Liver (tissue), 9 donors: Measurements from ENCODE around the gene LRP5. TPM values are rescaled to one million over a fixed set of nuclear protein-coding genes. Genes with fewer than 3 reads are reported as not detected.

Experiments used
- DNase-seq: peaks from one replicate; pipeline ENCODE4 v3.0.0-alpha.2; 2017; ENCODE audit warnings: low spot score
- H3K27ac ChIP-seq, 2 donors: one replicate each; pipeline ENCODE4 v1.7.0; 2013; ENCODE audit warnings: inconsistent platforms in 2 of 2, low read length in 2 of 2, control low read depth in 1 of 2, low read depth in 1 of 2, mild to moderate bottlenecking in 1 of 2
- H3K27me3 ChIP-seq, 4 donors: one replicate each; pipeline versions ENCODE4 v1.6.1 to v1.7.0; 2013; ENCODE audit warnings: low read length in 3 of 4, inconsistent platforms in 1 of 4, mild to moderate bottlenecking in 1 of 4, moderate library complexity in 1 of 4; ENCODE audit not compliant: control insufficient read depth in 4 of 4, insufficient read depth in 4 of 4
- H3K36me3 ChIP-seq, 4 donors: one replicate each; pipeline versions ENCODE4 v1.6.1 to v1.7.0; 2013; ENCODE audit warnings: low read length in 3 of 4, mild to moderate bottlenecking in 3 of 4, low read depth in 1 of 4, moderate library complexity in 1 of 4; ENCODE audit not compliant: control insufficient read depth in 4 of 4, insufficient read depth in 3 of 4
- H3K4me1 ChIP-seq, 4 donors: one replicate each; pipeline versions ENCODE4 v1.6.1 to v1.7.0; 2013; ENCODE audit warnings: low read length in 3 of 4, mild to moderate bottlenecking in 3 of 4, moderate library complexity in 1 of 4; ENCODE audit not compliant: control insufficient read depth in 4 of 4, insufficient read depth in 4 of 4
- H3K4me3 ChIP-seq, 3 donors: one replicate each; pipeline versions ENCODE4 v1.6.1 to v1.7.0; 2013; ENCODE audit warnings: low read length in 3 of 3, control low read depth in 1 of 3, low read depth in 1 of 3, mild to moderate bottlenecking in 1 of 3
- H3K9ac ChIP-seq, 2 donors: one replicate each; pipeline ENCODE4 v1.7.0; 2013; ENCODE audit warnings: low read length in 2 of 2, mild to moderate bottlenecking in 2 of 2, moderate library complexity in 2 of 2, control low read depth in 1 of 2, low read depth in 1 of 2
- H3K9me3 ChIP-seq, 4 donors: one replicate each; pipeline versions ENCODE4 v1.6.1 to v1.7.0; 2013; ENCODE audit warnings: low read length in 3 of 4; ENCODE audit not compliant: control insufficient read depth in 4 of 4
- ATF3 ChIP-seq: IDR thresholded peaks from 2 replicates; pipeline ENCODE4 v1.6.1; 2016; ENCODE audit warnings: antibody characterized with exemption
- EGR1 ChIP-seq, 2 donors: IDR thresholded peaks; 2 replicates each; pipeline ENCODE4 v1.6.1; 2016 to 2018; ENCODE audit warnings: antibody characterized with exemption in 2 of 2, low read depth in 2 of 2
- FOXA1 ChIP-seq: IDR thresholded peaks from 2 replicates; pipeline ENCODE4 v1.6.1; 2016; ENCODE audit warnings: antibody characterized with exemption
- FOXA2 ChIP-seq: IDR thresholded peaks from 2 replicates; pipeline ENCODE4 v1.6.1; 2016; ENCODE audit warnings: antibody characterized with exemption
- GABPA ChIP-seq, 2 donors: IDR thresholded peaks in 1 of 2; conservative IDR thresholded peaks in 1 of 2; 2 replicates each; pipeline ENCODE4 v1.6.1; 2016; ENCODE audit warnings: antibody characterized with exemption in 2 of 2, mild to moderate bottlenecking in 1 of 2, moderate library complexity in 1 of 2
- HNF4A ChIP-seq, 2 donors: conservative IDR thresholded peaks; 2 replicates each; pipeline ENCODE4 v1.6.1; 2016; ENCODE audit warnings: antibody characterized with exemption in 2 of 2, mild to moderate bottlenecking in 2 of 2
- HNF4G ChIP-seq: IDR thresholded peaks from 2 replicates; pipeline ENCODE4 v1.6.1; 2016; ENCODE audit warnings: antibody characterized with exemption
- JUND ChIP-seq, 2 donors: IDR thresholded peaks; 2 replicates each; pipeline ENCODE4 v1.6.1; 2016; ENCODE audit warnings: antibody characterized with exemption in 2 of 2
- MAX ChIP-seq: IDR thresholded peaks from 2 replicates; pipeline ENCODE4 v1.6.1; 2016; ENCODE audit warnings: antibody characterized with exemption
- NR2F2 ChIP-seq: IDR thresholded peaks from 2 replicates; pipeline ENCODE4 v1.6.1; 2016; ENCODE audit warnings: antibody characterized with exemption
- RAD21 ChIP-seq, 2 donors: IDR thresholded peaks; 2 replicates each; pipeline ENCODE4 v1.6.1; 2016; ENCODE audit warnings: antibody characterized with exemption in 2 of 2, mild to moderate bottlenecking in 2 of 2
- REST ChIP-seq: IDR thresholded peaks from 2 replicates; pipeline ENCODE4 v1.6.1; 2016; ENCODE audit warnings: antibody characterized with exemption, mild to moderate bottlenecking
- RXRA ChIP-seq, 2 donors: IDR thresholded peaks; 2 replicates each; pipeline ENCODE4 v1.6.1; 2017 to 2018; ENCODE audit warnings: antibody characterized with exemption in 2 of 2, mild to moderate bottlenecking in 1 of 2
- SP1 ChIP-seq: IDR thresholded peaks from 2 replicates; pipeline ENCODE4 v1.6.1; 2018; ENCODE audit warnings: antibody characterized with exemption, mild to moderate bottlenecking
- TAF1 ChIP-seq: conservative IDR thresholded peaks from 2 replicates; pipeline ENCODE4 v1.6.1; 2016; ENCODE audit warnings: antibody characterized with exemption, mild to moderate bottlenecking
- YY1 ChIP-seq: IDR thresholded peaks from 2 replicates; pipeline ENCODE4 v1.6.1; 2016; ENCODE audit warnings: antibody characterized with exemption, mild to moderate bottlenecking
- ZBTB33 ChIP-seq: IDR thresholded peaks from 2 replicates; pipeline ENCODE4 v1.6.1; 2016; ENCODE audit warnings: antibody characterized with exemption
- WGBS: extraction: QIAGEN DNeasy Blood & Tissue Kit; methylation state at CpG from one replicate; pipeline ENCODE4 v1.1.7; 2013; 5-methylcytosine and 5-hydroxymethylcytosine counted together
- polyA plus RNA-seq, 2 donors: library from polyadenylated mRNA; stranded (reverse) in 1 of 2; unstranded in 1 of 2; fragments of 200-250 nt in 1 of 2; fragments of >200 nt in 1 of 2; fragmentation: Nextera tagmentation in 1 of 2; extraction: Ambion mirVana in 1 of 2; gene quantifications; one replicate each; pipeline versions ENCODE4 v1.2.1 to v1.2.3, GENCODE V29; 2013 to 2015
- total RNA-seq, 2 donors: library from RNA; depleted of rRNA; stranded (reverse); fragments of >200 nt; gene quantifications; one replicate each; pipeline ENCODE4 v1.2.3, GENCODE V29; 2014
- donor health status: healthy.
- donor health status: healthy.
- donor health status: healthy.
- donor health status: healthy.
- donor health status: healthy.

Gene LRP5
- total and polyA plus RNA-seq, 4 donors = 48.9 to 99.3 (median 71.3) TPM

GRCh38 chr11:68469642-68470041, 157.3 kb downstream of the LRP5 start:
- Histone ChIP-seq H3K9me3 (no peaks in the 10 kb centered on the region), H3K27me3 (no peaks in the 10 kb centered on the region), H3K4me3 (no peak overlapping the region), H3K4me1 (peaks cover 2 to 45% (median 40%) of the 10 kb centered on the region in 4 donors), H3K27ac (no peak overlapping the region), H3K36me3 (peaks cover 0 to 3% (median 1%) of the 10 kb centered on the region in 4 donors), H3K9ac (no peak overlapping the region)
- WGBS = 72% methylated on average over 1 of the region's 1 CpG
- no peak for DNase-seq
- TF ChIP-seq NR2F2 (no peak), ATF3 (no peak), RXRA (IDR thresholded peaks at IDR 0.05) (no peak), SP1 (no peak), TAF1 (no peak), MAX (no peak), ZBTB33 (no peak), JUND (IDR thresholded peaks at IDR 0.05) (no peak), GABPA (IDR thresholded peaks at IDR 0.05 in 1 of 2, conservative IDR thresholded peaks at IDR 0.05 in 1 of 2) (no peak), EGR1 (IDR thresholded peaks at IDR 0.05; ENCODE audit: low read depth in 2 of 2) (no peak)

- H3K27ac ChIP-seq = no peak overlapping the region
- TF ChIP-seq REST (no peak), ATF3 (no peak), HNF4A (conservative IDR thresholded peaks at IDR 0.05) (no peak), SP1 (no peak), RXRA (IDR thresholded peaks at IDR 0.05) (no peak), NR2F2 (no peak), EGR1 (IDR thresholded peaks at IDR 0.05; ENCODE audit: low read depth in 2 of 2) (no peak), FOXA1 (no peak), JUND (IDR thresholded peaks at IDR 0.05) (no peak), TAF1 (no peak), FOXA2 (no peak), HNF4G (no peak), RAD21 (IDR thresholded peaks at IDR 0.05) (no peak), YY1 (no peak)
- peaks cover 0 to 3% (median 1%) of the 10 kb centered on the region in 4 donors for H3K36me3 ChIP-seq
- 94% methylated on average over 4 of the region's 4 CpGs for WGBS
- H3K4me1 ChIP-seq = peaks cover 1 to 41% (median 37%) of the 10 kb centered on the region in 4 donors
- no peaks in the 10 kb centered on the region for H3K27me3 ChIP-seq
- H3K9me3 ChIP-seq = no peaks in the 10 kb centered on the region
- no peak for DNase-seq
- H3K4me3 ChIP-seq = no peak overlapping the region
- no peak overlapping the region for H3K9ac ChIP-seq
These were observed 158.0 kb downstream of the LRP5 start for GRCh38 chr11:68470304-68470811.
